ENCODE measurements around the gene PRKRA.
A peak's percentile ranks its signal among the peaks of the same experiment; 100 is the strongest.

The PRKRA gene

DNA sequence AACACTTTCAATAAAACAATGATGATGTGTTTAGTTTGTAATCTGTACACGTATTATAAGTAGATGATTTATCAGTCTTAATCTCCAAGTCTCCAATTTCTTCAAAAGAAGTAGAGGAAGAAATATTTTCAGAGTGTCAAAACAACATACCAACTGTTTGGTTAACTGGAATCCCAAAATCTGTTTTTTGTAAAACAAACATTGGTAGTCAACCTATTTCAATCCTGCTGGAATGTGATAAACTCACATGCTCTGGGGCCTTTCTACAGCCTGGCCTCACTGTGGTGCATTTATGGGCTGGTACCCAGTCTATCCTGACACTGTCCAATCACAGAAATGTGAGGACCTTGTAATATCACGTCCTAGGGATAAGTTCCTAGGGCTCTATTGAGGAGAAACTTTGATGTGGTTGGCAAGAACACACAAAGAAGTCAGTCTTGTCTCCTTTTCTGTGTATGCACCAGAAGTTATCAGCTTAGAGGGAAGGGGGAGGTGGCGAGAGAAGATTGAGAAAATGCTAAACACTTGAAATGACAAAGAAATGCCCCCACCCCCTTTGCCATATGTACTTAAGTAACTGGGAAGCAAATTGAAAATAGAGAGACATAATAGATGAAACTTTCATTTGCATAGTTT is 47.2 kb downstream of the PRKRA start:
- FAIRE-seq (no peak), DNase-seq (ENCODE audit: insufficient read length, low spot score) (no peak)
- no peak for TF ChIP-seq POLR2AphosphoS5 (IDR thresholded peaks at IDR 0.05; ENCODE audit: low read depth, low read length)
- TF ChIP-seq POLR2A (IDR thresholded peaks at IDR 0.05; ENCODE audit: low read depth, low read length), result no peak
- no peak for TF ChIP-seq POU2F2 (IDR thresholded peaks at IDR 0.05; ENCODE audit: low read depth, low read length)
- no peak for TF ChIP-seq PAX5 (IDR thresholded peaks at IDR 0.05; ENCODE audit: insufficient read depth, low read length, severe bottlenecking)
- TF ChIP-seq TAF1 (IDR thresholded peaks at IDR 0.05; ENCODE audit: low read depth, low read length), result no peak
- no peak for TF ChIP-seq SPI1 (IDR thresholded peaks at IDR 0.05; ENCODE audit: low read depth, low read length)

DNA sequence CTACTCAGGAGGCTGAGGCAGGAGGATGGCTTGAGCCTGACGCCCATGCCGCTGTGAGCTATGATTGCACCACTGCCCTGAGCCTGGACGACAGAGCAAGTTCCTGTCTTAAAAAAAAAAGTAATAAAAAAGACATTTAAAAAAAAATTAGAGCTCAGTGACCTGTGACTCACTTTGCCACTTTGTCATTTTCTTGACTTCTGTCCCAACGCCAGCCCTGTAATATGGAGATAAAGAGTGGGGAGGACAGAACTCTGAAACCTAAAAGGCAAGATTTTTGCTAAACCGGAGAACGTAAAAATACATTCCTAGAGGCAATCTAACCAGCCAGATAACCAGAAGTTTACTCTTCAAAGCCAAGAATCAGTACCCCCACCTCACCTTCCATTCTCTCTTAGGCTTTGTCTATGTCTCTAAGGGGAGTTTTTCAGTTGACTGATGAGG is 49.0 kb downstream of the PRKRA start:
- DNase-seq (ENCODE audit: insufficient read length, low spot score) (no peak), FAIRE-seq (no peak)
- TF ChIP-seq TAF1 (IDR thresholded peaks at IDR 0.05; ENCODE audit: low read depth, low read length) (no peak), POU2F2 (IDR thresholded peaks at IDR 0.05; ENCODE audit: low read depth, low read length) (no peak), PAX5 (IDR thresholded peaks at IDR 0.05; ENCODE audit: insufficient read depth, low read length, severe bottlenecking) (no peak), SPI1 (IDR thresholded peaks at IDR 0.05; ENCODE audit: low read depth, low read length) (no peak)

DNA sequence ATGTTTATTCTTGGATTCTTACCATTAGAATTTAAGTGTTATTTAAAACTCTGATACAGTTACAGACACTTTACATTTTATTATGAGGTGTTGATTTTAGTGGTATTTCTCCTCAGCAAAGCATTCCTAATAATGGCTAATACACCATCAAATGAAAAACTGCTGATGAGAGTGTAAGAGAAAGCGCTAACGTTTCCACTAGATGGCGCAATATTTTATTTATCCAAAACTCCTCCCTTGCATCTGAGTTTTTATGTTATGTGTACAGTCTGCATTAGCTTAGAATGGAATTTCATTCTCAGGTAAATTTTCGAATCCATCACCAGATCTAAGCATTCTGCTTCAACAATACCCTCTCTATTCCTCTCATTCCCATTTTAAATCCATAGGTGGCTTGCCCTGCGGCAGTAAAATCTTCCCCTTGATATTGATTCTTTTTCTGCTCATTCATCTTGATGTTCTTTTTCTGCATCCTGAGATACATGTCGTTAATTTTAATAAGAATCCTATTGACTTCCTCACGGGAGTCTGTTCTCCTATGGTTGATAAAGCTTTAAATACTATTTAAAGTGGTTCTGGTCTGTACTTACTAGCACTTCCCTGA is 53.9 kb downstream of the PRKRA start:
- DNase-seq (ENCODE audit: insufficient read length, low spot score) (no peak), FAIRE-seq (peak; percentile 74)
- no peak for TF ChIP-seq TAF1 (IDR thresholded peaks at IDR 0.05; ENCODE audit: low read depth, low read length)

DNA sequence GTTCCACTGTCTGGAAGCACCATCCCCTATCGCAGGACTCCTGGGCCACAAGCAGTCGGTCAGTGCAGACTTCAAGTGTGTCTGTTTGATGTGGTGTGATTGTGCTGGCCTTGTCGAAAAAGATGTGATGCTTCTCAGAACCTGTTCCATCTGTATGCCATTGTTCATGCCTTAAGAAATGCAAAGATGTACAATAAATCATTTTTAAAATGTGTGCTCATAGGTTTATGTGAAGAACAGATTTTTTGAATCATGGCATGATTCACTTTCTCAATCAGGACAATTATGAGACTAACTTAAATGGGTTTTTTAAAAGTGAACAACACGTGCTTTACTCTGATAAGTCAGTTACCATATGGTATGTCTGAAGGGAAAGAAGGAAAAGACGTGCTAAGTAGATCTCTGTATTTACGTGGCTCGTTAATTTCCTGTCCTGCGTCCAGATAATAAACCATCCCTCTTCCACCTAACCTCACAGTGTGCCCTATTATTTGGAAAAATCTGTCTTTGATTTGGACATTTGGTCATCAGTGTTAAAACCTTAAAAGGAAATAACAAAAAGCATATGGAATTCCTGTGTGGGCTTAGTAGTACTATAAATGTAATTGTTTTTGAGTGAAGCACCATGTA is 54.9 kb downstream of the PRKRA start:
- FAIRE-seq, result no peak
- DNase-seq (ENCODE audit: insufficient read length, low spot score), result no peak
- TF ChIP-seq PAX5 (IDR thresholded peaks at IDR 0.05; ENCODE audit: insufficient read depth, low read length, severe bottlenecking) (no peak), POLR2AphosphoS5 (IDR thresholded peaks at IDR 0.05; ENCODE audit: low read depth, low read length) (no peak), TAF1 (IDR thresholded peaks at IDR 0.05; ENCODE audit: low read depth, low read length) (no peak)

DNA sequence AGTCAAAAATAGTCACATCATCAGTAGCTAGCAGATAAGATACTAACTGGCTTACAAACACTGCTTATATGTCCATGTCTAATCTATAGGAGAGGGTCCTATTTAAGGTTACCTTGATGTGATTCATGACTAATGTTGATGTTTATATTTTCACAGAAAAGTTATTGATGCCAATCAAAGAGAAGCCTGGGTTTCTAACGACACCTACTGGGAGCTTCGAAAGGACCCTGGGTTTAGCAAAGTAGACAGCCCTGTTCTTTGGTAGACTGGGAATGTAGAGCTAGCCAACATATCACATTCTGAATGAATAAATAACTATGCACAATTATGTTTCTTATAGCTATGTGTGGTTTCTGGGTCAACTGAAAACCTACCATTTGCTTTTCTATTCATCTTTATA is 55.7 kb downstream of the PRKRA start:
- FAIRE-seq (no peak), DNase-seq (ENCODE audit: insufficient read length, low spot score) (no peak)
- TF ChIP-seq POLR2A (IDR thresholded peaks at IDR 0.05; ENCODE audit: low read depth, low read length) (no peak), POU2F2 (IDR thresholded peaks at IDR 0.05; ENCODE audit: low read depth, low read length) (no peak), POLR2AphosphoS5 (IDR thresholded peaks at IDR 0.05; ENCODE audit: low read depth, low read length) (no peak), SPI1 (IDR thresholded peaks at IDR 0.05; ENCODE audit: low read depth, low read length) (no peak), PAX5 (IDR thresholded peaks at IDR 0.05; ENCODE audit: insufficient read depth, low read length, severe bottlenecking) (no peak), TAF1 (IDR thresholded peaks at IDR 0.05; ENCODE audit: low read depth, low read length) (no peak)

DNA sequence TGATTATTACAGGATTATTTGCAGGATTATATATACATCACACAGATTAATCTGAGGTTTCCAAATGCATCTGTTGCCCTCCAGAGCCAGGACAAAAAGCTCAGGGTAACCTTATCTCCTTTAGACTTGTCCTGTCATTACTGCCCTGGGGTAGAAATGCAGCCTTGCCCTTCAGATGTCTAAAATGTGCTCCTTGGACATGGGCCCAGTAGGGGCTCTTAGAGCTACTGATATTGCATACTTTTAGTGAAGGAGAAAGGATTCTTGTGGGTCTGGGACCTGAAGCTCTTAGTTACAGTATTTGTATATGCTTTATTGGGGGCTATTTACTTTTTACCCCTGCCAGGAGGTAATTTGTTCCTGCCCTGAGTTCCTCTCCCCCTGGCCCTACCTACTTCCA is 56.1 kb downstream of the PRKRA start:
- FAIRE-seq (no peak), DNase-seq (ENCODE audit: insufficient read length, low spot score) (no peak)
- TF ChIP-seq POU2F2 (IDR thresholded peaks at IDR 0.05; ENCODE audit: low read depth, low read length) (no peak), POLR2AphosphoS5 (IDR thresholded peaks at IDR 0.05; ENCODE audit: low read depth, low read length) (no peak), TAF1 (IDR thresholded peaks at IDR 0.05; ENCODE audit: low read depth, low read length) (no peak), SPI1 (IDR thresholded peaks at IDR 0.05; ENCODE audit: low read depth, low read length) (no peak)

DNA sequence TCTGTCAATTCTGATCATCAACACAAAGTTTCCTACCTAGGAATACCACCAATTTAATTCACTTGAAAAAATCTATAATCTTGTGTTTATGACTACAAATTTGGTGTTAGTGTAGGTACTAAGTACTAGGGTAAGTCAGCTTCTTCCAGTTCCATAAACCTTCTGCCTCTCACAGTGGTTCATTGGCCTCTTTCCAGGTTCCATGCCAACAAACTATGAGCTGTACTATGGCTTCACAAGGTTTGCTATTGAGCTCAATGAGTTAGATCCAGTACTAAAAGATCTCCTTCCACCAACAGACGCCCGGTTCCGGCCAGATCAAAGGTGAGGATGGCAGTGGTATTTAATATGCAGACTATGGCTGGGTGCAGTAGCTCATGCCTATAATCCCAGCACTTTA is 58.8 kb downstream of the PRKRA start:
- DNase-seq (ENCODE audit: insufficient read length, low spot score), result no peak
- FAIRE-seq, result no peak
- TF ChIP-seq PAX5 (IDR thresholded peaks at IDR 0.05; ENCODE audit: insufficient read depth, low read length, severe bottlenecking), result no peak
- no peak for TF ChIP-seq SPI1 (IDR thresholded peaks at IDR 0.05; ENCODE audit: low read depth, low read length)
- no peak for TF ChIP-seq POLR2AphosphoS5 (IDR thresholded peaks at IDR 0.05; ENCODE audit: low read depth, low read length)
- no peak for TF ChIP-seq POLR2A (IDR thresholded peaks at IDR 0.05; ENCODE audit: low read depth, low read length)
- TF ChIP-seq TAF1 (IDR thresholded peaks at IDR 0.05; ENCODE audit: low read depth, low read length), result no peak
- TF ChIP-seq POU2F2 (IDR thresholded peaks at IDR 0.05; ENCODE audit: low read depth, low read length), result no peak

DNA sequence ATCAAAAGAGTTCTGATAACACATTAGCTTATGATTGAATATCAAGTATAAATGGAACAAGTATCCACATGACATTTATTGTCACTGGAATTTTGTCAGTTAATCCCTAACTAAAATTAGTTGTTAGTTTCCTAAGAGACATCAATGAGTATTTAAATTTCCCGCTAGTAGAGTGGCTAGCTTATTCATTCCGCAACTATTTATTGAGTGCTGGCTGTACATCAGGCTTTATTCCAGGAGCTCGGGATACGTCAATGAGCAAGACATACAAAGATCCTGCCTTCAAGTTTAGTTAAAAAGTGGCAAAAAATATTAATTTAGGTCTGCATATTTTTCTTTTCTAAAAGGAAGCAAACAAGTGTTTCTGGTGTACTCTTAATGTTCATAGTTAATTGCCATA is 59.3 kb downstream of the PRKRA start:
- FAIRE-seq (no peak), DNase-seq (ENCODE audit: insufficient read length, low spot score) (no peak)
- TF ChIP-seq POLR2AphosphoS5 (IDR thresholded peaks at IDR 0.05; ENCODE audit: low read depth, low read length) (no peak), PAX5 (IDR thresholded peaks at IDR 0.05; ENCODE audit: insufficient read depth, low read length, severe bottlenecking) (no peak), POLR2A (IDR thresholded peaks at IDR 0.05; ENCODE audit: low read depth, low read length) (no peak), POU2F2 (IDR thresholded peaks at IDR 0.05; ENCODE audit: low read depth, low read length) (no peak), TAF1 (IDR thresholded peaks at IDR 0.05; ENCODE audit: low read depth, low read length) (no peak), SPI1 (IDR thresholded peaks at IDR 0.05; ENCODE audit: low read depth, low read length) (no peak)

DNA sequence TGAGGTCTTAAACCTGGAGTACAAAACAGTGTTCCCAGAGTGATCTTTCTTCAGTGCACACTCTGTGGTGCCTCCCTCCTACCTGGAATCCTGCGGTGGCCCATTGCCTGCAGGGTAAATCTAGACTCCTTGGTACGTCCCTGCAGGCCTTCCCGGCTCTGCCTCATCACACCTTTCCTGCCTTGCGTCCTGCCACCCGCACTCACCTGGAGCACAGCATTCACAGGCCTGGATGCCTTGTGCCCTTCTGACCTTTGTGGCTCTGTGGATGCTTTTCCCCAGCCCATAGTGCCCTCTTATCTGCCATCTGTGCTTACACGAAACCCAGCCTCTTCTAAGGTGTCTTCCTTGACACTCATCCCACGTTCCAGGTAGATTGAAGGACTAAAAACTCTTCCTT is 62.7 kb downstream of the PRKRA start:
- no peak for TF ChIP-seq SPI1 (IDR thresholded peaks at IDR 0.05; ENCODE audit: low read depth, low read length)
- TF ChIP-seq PAX5 (IDR thresholded peaks at IDR 0.05; ENCODE audit: insufficient read depth, low read length, severe bottlenecking), result no peak
- no peak for TF ChIP-seq TAF1 (IDR thresholded peaks at IDR 0.05; ENCODE audit: low read depth, low read length)
- no peak for TF ChIP-seq POU2F2 (IDR thresholded peaks at IDR 0.05; ENCODE audit: low read depth, low read length)
- FAIRE-seq (no peak), DNase-seq (ENCODE audit: insufficient read length, low spot score) (no peak)

DNA sequence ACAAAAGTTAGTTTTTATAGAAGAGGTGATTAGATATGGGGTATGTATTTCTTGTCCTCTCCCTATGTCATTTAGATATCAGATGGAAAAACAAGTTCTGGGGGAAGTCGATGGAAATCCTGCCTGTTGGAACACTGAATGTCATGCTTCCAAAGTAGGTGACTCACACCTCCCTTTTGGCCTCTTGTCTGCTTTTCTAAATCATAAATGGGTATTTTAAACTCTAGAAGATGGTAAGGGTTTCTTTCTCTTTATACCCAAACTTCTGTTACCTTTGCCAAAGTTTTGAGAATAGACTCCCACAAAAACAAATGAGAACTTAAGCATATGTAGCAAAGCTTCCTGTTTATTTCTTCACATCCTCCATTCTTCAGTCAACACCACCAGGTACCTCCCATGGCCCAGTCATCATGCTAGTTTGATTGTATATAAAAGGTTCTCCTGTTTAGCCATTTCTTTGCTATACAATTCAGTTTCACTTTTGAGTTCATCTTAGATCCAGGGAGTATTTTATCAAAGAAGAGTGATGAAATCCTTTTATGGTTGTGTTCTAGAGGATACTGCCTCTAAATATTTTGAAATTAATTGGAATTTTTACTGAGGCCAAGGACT is 63.9 kb downstream of the PRKRA start:
- TF ChIP-seq POLR2AphosphoS5 (IDR thresholded peaks at IDR 0.05; ENCODE audit: low read depth, low read length) (no peak), POLR2A (IDR thresholded peaks at IDR 0.05; ENCODE audit: low read depth, low read length) (no peak), PAX5 (IDR thresholded peaks at IDR 0.05; ENCODE audit: insufficient read depth, low read length, severe bottlenecking) (no peak), POU2F2 (IDR thresholded peaks at IDR 0.05; ENCODE audit: low read depth, low read length) (no peak), SPI1 (IDR thresholded peaks at IDR 0.05; ENCODE audit: low read depth, low read length) (no peak), TAF1 (IDR thresholded peaks at IDR 0.05; ENCODE audit: low read depth, low read length) (no peak)
- DNase-seq (ENCODE audit: insufficient read length, low spot score) (no peak), FAIRE-seq (no peak)
